ENCODE data around the gene RASSF8.

GRCh38 chr12:26086936-26087335 is 128.5 kb downstream of the RASSF8 start:
- TF ChIP-seq CTCF (IDR thresholded peaks at IDR 0.05) = no peak
- no peak for TF ChIP-seq POLR2A (IDR thresholded peaks at IDR 0.05)

All from heart left ventricle (tissue), 13 donors.